ENCODE results near the gene CNNM1. TPM values are rescaled to one million over a fixed set of nuclear protein-coding genes. Genes with fewer than 3 reads are reported as not detected.

CNNM1 gene
- total RNA-seq, 1 donor from 2014 or later, result 0.21 TPM

DNA sequence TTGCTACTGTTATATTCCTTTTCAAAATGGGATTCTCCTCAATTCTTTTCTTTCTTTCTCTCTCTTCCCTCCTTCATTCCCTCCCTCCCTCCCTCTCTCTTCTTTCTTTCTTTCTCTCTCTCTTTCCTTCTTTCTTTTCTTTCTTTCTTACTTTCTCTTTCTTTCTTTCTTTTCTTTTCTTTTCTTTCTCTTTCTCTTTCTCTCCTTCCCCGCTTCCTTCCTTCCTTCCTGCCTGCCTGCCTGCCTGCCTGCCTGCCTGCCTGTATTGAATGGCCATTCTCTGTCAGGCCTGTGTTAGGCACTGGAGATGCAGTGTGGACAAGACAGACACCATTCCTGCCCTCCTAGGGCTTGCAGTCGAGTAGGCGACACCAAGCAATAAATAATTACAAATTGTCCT lies 11.5 kb downstream of the CNNM1 start:
- H3K9me3 Mint-ChIP-seq, result no peaks in the 10 kb centered on the region
- DNase-seq (ENCODE audit: low spot score), result no peak
- H3K27ac Mint-ChIP-seq, result no peak overlapping the region
- H3K36me3 Mint-ChIP-seq (ENCODE audit: low read depth), result no peaks in the 10 kb centered on the region
- no peaks in the 10 kb centered on the region for H3K27me3 Mint-ChIP-seq (ENCODE audit: low read depth)
- no peak overlapping the region for H3K4me3 Mint-ChIP-seq (ENCODE audit: low read depth)
- H3K4me1 Mint-ChIP-seq (ENCODE audit: low read depth), result no peaks in the 10 kb centered on the region
- intact Hi-C loops (cut with micrococcal nuclease), result no loop called here

DNA sequence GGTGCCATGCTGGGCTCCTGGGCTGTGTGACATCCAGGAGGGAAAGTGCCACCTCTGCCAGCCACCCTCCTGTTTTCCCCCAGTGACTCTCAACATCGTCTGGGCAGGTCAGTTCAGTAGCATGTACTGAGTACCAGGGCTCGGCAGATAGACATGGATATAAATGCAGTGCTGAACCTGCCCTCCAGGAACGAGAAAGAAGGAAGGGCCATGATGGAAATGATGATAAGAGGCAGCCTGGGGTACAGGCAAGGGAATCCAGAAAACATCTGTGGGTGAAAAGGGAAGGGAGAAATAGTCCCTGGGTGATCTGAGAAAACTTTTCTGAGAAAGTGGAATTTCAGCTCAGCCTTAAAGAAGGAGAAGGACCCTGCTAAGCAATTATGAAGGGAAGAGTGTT lies 12.1 kb downstream of the CNNM1 start:
- Mint-ChIP-seq H3K27me3 (ENCODE audit: low read depth) (no peaks in the 10 kb centered on the region), H3K4me1 (ENCODE audit: low read depth) (no peaks in the 10 kb centered on the region), H3K9me3 (no peaks in the 10 kb centered on the region), H3K36me3 (ENCODE audit: low read depth) (no peaks in the 10 kb centered on the region), H3K27ac (no peak overlapping the region), H3K4me3 (ENCODE audit: low read depth) (no peak overlapping the region)
- intact Hi-C loops (cut with micrococcal nuclease), result no loop called here
- DNase-seq (ENCODE audit: low spot score), result no peak

DNA sequence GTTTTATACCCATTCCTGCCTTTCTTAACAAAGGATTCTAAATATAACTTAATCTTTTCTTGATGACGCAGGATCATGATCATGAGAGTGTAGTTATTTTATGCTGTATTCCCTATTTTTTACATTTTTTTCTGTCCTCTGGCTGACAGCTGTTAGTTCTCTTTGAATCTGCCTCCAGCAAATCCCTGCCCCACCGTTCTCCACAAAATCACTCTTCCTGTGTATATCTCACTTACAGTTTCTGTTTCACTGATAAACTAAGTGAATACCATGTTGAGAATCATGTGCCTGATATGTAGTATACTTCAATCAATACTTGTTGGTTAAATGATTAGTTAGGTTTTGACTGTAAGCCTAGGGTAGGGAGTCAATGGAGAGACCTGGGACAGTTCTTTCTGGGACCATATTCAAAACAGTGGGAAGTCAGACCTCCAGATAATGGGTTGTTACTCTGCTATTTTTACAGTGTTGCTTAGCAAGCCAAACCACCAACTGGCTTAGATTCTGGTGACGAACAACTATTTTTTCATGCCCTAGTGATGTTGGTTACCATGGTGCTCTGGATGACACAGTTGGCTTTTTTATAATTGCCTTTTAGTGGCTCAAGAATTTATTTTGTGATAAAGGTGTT lies 12.8 kb downstream of the CNNM1 start:
- intact Hi-C loops (cut with micrococcal nuclease), result no loop called here
- no peak for DNase-seq (ENCODE audit: low spot score)
- no peak overlapping the region for H3K4me3 Mint-ChIP-seq (ENCODE audit: low read depth)
- no peaks in the 10 kb centered on the region for H3K27me3 Mint-ChIP-seq (ENCODE audit: low read depth)
- no peaks in the 10 kb centered on the region for H3K4me1 Mint-ChIP-seq (ENCODE audit: low read depth)
- no peak overlapping the region for H3K27ac Mint-ChIP-seq
- H3K9me3 Mint-ChIP-seq, result no peaks in the 10 kb centered on the region
- no peaks in the 10 kb centered on the region for H3K36me3 Mint-ChIP-seq (ENCODE audit: low read depth)

GRCh38 chr10:99343262-99343661 lies 14.1 kb downstream of the CNNM1 start:
- Mint-ChIP-seq H3K27ac (no peak overlapping the region), H3K4me3 (ENCODE audit: low read depth) (no peak overlapping the region), H3K36me3 (ENCODE audit: low read depth) (no peaks in the 10 kb centered on the region), H3K9me3 (no peaks in the 10 kb centered on the region), H3K27me3 (ENCODE audit: low read depth) (no peaks in the 10 kb centered on the region), H3K4me1 (ENCODE audit: low read depth) (no peaks in the 10 kb centered on the region)
- DNase-seq (ENCODE audit: low spot score), result no peak
- intact Hi-C loops (cut with micrococcal nuclease), result no loop called here

DNA sequence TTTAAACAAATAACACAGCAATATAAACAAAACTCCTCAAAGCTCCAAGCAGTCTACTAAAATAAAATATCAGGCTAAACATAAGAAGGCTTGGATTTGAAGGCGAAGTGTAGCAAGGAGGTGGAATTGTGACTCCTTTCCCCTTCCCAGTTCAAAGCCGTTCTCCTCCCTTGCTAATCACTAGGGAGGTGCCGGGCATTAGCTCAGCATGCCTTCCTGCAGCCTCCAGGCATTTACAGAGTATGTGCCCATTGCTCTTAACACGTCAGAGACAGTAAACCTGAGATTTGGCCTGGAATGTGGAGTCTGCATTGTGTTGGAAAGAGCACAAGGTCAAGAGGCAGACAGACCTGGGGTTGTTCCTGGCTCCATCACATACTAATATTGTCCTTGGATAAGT lies 15.6 kb downstream of the CNNM1 start:
- H3K4me3 Mint-ChIP-seq (ENCODE audit: low read depth), result no peak overlapping the region
- no peaks in the 10 kb centered on the region for H3K36me3 Mint-ChIP-seq (ENCODE audit: low read depth)
- no peaks in the 10 kb centered on the region for H3K9me3 Mint-ChIP-seq
- no peak overlapping the region for H3K27ac Mint-ChIP-seq
- intact Hi-C loops (cut with micrococcal nuclease), result no loop called here
- H3K4me1 Mint-ChIP-seq (ENCODE audit: low read depth), result no peaks in the 10 kb centered on the region
- H3K27me3 Mint-ChIP-seq (ENCODE audit: low read depth), result no peaks in the 10 kb centered on the region
- no peak for DNase-seq (ENCODE audit: low spot score)

GRCh38 chr10:99345350-99345749 lies 16.2 kb downstream of the CNNM1 start:
- no peak overlapping the region for H3K4me3 Mint-ChIP-seq (ENCODE audit: low read depth)
- no peak for DNase-seq (ENCODE audit: low spot score)
- no peak overlapping the region for H3K27ac Mint-ChIP-seq
- no peaks in the 10 kb centered on the region for H3K27me3 Mint-ChIP-seq (ENCODE audit: low read depth)
- H3K36me3 Mint-ChIP-seq (ENCODE audit: low read depth), result no peaks in the 10 kb centered on the region
- H3K4me1 Mint-ChIP-seq (ENCODE audit: low read depth), result no peaks in the 10 kb centered on the region
- intact Hi-C loops (cut with micrococcal nuclease), result no loop called here
- H3K9me3 Mint-ChIP-seq, result no peaks in the 10 kb centered on the region

DNA sequence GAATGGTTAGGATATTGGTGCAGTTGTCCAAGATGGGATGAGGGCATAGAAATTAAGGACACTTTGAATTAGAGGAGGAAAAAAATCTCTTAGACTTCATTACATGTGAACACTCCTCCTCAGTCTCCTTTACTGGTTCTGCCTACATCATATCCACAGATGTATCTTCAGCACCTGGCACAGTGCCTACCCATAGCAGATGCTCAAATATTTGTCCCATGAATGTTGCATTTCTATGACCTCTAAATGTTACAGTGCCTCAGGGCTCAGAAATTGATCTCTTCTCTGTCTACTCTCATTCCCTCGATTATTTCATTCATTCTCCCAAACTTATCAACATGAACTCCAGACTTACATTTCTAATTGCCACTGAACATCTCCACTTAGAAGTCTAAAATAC lies 17.1 kb downstream of the CNNM1 start:
- no peaks in the 10 kb centered on the region for H3K36me3 Mint-ChIP-seq (ENCODE audit: low read depth)
- no peaks in the 10 kb centered on the region for H3K4me1 Mint-ChIP-seq (ENCODE audit: low read depth)
- H3K27ac Mint-ChIP-seq, result no peak overlapping the region
- DNase-seq (ENCODE audit: low spot score), result no peak
- intact Hi-C loops (cut with micrococcal nuclease), result no loop called here
- no peaks in the 10 kb centered on the region for H3K9me3 Mint-ChIP-seq
- H3K27me3 Mint-ChIP-seq (ENCODE audit: low read depth), result no peaks in the 10 kb centered on the region
- no peak overlapping the region for H3K4me3 Mint-ChIP-seq (ENCODE audit: low read depth)

DNA sequence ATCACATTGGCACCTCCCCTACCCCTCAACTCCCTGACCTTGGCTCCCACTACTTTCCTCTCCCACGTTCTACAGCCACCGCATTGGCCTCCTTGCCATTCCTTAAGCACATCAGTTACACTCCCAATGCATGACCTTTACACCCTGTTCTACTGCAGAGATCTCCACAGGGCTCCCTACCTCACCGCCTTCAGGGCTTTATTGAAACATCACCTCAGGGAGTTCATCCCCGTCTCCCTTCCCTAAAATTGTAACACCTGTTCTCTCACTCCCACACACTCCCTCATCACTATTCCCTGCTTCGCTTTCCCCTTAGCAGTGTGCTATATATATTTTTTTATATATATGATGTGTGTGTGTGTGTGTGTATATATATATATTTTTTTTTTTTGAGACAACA lies 18.5 kb downstream of the CNNM1 start:
- H3K4me3 Mint-ChIP-seq (ENCODE audit: low read depth), result no peak overlapping the region
- no peaks in the 10 kb centered on the region for H3K9me3 Mint-ChIP-seq
- no peaks in the 10 kb centered on the region for H3K36me3 Mint-ChIP-seq (ENCODE audit: low read depth)
- no peak for DNase-seq (ENCODE audit: low spot score)
- H3K4me1 Mint-ChIP-seq (ENCODE audit: low read depth), result no peaks in the 10 kb centered on the region
- H3K27me3 Mint-ChIP-seq (ENCODE audit: low read depth), result peaks cover 5% of the 10 kb centered on the region
- intact Hi-C loops (cut with micrococcal nuclease), result no loop called here
- H3K27ac Mint-ChIP-seq, result no peak overlapping the region

DNA sequence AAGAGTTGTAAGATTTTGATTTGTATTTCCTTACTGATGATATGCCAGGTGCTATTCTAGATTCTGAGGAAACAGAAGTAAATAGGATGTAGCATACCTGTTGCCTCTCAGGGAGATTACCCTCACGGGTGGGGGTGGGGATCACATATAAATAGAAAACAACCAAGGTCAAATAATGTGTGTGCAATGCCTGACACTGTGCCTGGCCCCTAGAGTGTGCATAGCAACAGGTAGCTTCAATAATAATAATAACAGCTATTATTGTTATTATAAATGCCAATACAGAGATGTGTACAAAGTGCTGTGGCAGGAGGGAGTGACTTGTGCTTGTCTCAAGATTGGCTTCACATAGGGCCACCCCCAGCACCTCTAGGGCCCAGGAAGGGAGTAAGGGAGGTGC lies 24.0 kb downstream of the CNNM1 start:
- no peaks in the 10 kb centered on the region for H3K4me1 Mint-ChIP-seq (ENCODE audit: low read depth)

GRCh38 chr10:99357691-99358090 lies 28.5 kb downstream of the CNNM1 start:
- Mint-ChIP-seq H3K4me1 (ENCODE audit: low read depth) (no peaks in the 10 kb centered on the region), H3K9me3 (no peaks in the 10 kb centered on the region), H3K27me3 (ENCODE audit: low read depth) (peaks cover 13% of the 10 kb centered on the region), H3K4me3 (ENCODE audit: low read depth) (no peak overlapping the region), H3K27ac (no peak overlapping the region), H3K36me3 (ENCODE audit: low read depth) (no peaks in the 10 kb centered on the region)
- no peak for DNase-seq (ENCODE audit: low spot score)
- intact Hi-C loops (cut with micrococcal nuclease), result no loop called here

More for the DNA sequence above, 24.0 kb downstream of the CNNM1 start:
- Mint-ChIP-seq H3K4me3 (ENCODE audit: low read depth) (no peak overlapping the region), H3K36me3 (ENCODE audit: low read depth) (no peaks in the 10 kb centered on the region), H3K9me3 (no peaks in the 10 kb centered on the region), H3K27ac (no peak overlapping the region), H3K27me3 (ENCODE audit: low read depth) (peaks cover 19% of the 10 kb centered on the region)
- no peak for DNase-seq (ENCODE audit: low spot score)
- intact Hi-C loops (cut with micrococcal nuclease), result no loop called here

DNA sequence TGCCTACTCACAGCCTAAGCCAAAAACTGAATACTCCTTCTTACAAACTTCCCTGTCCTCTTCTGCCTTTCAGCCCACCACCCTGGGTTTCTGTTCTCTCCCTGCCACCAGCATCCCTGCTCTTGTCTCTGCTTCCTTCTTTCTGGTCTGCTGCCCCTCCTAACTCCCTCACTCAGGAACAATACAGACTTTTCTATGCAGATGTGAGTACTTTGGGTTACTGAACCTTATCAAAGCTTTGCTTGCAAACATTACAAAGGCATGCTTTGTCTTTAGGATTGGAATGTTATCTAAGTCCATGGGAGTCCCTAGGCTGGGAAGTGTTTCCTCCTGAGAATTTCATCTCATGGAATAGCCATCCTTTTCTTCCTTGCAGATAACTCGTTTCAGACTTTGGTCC lies 28.9 kb downstream of the CNNM1 start:
- Mint-ChIP-seq H3K4me3 (ENCODE audit: low read depth) (no peak overlapping the region), H3K36me3 (ENCODE audit: low read depth) (no peaks in the 10 kb centered on the region), H3K4me1 (ENCODE audit: low read depth) (no peaks in the 10 kb centered on the region), H3K27ac (no peak overlapping the region), H3K9me3 (no peaks in the 10 kb centered on the region), H3K27me3 (ENCODE audit: low read depth) (peaks cover 12% of the 10 kb centered on the region)
- DNase-seq (ENCODE audit: low spot score), result no peak
- intact Hi-C loops (cut with micrococcal nuclease), result no loop called here

GRCh38 chr10:99360934-99361333 lies 31.8 kb downstream of the CNNM1 start:
- no peaks in the 10 kb centered on the region for H3K36me3 Mint-ChIP-seq (ENCODE audit: low read depth)

DNA sequence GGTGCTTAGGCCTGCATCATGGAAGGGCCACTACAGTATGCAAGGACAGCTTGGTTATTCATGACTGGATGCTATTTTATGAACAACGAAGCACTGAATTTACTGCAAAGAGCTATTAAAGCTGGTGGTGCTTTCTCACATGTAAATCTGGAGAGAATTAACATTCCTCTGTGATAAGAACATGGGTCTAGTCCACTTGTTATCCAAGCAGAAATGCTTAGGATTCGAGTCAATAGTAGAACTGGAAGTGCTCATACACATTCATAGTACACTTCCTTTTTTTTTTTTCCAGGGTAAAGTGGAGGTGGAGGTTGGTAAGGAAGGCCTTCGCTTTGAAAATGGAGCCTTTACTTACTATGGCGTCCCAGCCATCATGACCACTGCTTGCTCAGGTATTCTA lies 35.0 kb downstream of the CNNM1 start:
- Mint-ChIP-seq H3K9me3 (no peaks in the 10 kb centered on the region), H3K4me1 (ENCODE audit: low read depth) (no peaks in the 10 kb centered on the region), H3K4me3 (ENCODE audit: low read depth) (no peak overlapping the region), H3K27me3 (ENCODE audit: low read depth) (peaks cover 11% of the 10 kb centered on the region), H3K36me3 (ENCODE audit: low read depth) (no peaks in the 10 kb centered on the region), H3K27ac (no peak overlapping the region)
- intact Hi-C loops (cut with micrococcal nuclease), result no loop called here
- no peak for DNase-seq (ENCODE audit: low spot score)

More at GRCh38 chr10:99360934-99361333, 31.8 kb downstream of the CNNM1 start:
- H3K4me1 Mint-ChIP-seq (ENCODE audit: low read depth), result no peaks in the 10 kb centered on the region
- H3K27ac Mint-ChIP-seq, result no peak overlapping the region
- intact Hi-C loops (cut with micrococcal nuclease), result no loop called here
- no peak overlapping the region for H3K4me3 Mint-ChIP-seq (ENCODE audit: low read depth)
- DNase-seq (ENCODE audit: low spot score), result no peak
- no peaks in the 10 kb centered on the region for H3K9me3 Mint-ChIP-seq
- H3K27me3 Mint-ChIP-seq (ENCODE audit: low read depth), result no peaks in the 10 kb centered on the region

- Mint-ChIP-seq H3K27me3 (ENCODE audit: low read depth) (peaks cover 17% of the 10 kb centered on the region), H3K27ac (no peak overlapping the region), H3K4me1 (ENCODE audit: low read depth) (no peaks in the 10 kb centered on the region), H3K9me3 (no peaks in the 10 kb centered on the region), H3K36me3 (ENCODE audit: low read depth) (no peaks in the 10 kb centered on the region), H3K4me3 (ENCODE audit: low read depth) (no peak overlapping the region)
- DNase-seq (ENCODE audit: low spot score), result no peak
- intact Hi-C loops (cut with micrococcal nuclease), result no loop called here
Observed at GRCh38 chr10:99365311-99365710, 36.2 kb downstream of the CNNM1 start.
